Measurements from ENCODE around the gene PARP2.

DNA sequence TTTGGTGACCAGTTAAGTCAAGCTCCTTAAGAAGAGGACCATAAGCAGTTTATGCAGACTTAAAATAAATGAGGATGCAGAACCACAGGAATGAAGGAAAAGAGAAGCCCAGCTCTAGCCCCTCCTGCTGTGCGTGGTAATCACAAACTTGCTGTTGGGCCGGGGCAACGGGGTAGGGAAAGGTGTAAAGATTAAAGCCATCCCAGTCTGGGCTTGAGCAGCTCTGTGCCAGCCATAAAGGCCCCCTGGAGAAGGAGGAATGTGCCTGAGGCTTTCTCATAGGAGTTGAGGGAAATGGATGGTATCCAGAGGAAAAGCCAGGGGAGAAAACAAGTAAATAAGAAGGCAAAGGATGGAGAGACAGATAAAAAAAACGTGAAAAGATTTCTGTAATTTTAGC, 44.7 kb downstream of the PARP2 start:
- TF ChIP-seq, protein P1, sequence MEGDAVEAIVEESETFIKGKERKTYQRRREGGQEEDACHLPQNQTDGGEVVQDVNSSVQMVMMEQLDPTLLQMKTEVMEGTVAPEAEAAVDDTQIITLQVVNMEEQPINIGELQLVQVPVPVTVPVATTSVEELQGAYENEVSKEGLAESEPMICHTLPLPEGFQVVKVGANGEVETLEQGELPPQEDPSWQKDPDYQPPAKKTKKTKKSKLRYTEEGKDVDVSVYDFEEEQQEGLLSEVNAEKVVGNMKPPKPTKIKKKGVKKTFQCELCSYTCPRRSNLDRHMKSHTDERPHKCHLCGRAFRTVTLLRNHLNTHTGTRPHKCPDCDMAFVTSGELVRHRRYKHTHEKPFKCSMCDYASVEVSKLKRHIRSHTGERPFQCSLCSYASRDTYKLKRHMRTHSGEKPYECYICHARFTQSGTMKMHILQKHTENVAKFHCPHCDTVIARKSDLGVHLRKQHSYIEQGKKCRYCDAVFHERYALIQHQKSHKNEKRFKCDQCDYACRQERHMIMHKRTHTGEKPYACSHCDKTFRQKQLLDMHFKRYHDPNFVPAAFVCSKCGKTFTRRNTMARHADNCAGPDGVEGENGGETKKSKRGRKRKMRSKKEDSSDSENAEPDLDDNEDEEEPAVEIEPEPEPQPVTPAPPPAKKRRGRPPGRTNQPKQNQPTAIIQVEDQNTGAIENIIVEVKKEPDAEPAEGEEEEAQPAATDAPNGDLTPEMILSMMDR (IDR thresholded peaks at IDR 0.05): no peak
- no peak for TF ChIP-seq POLR2A (IDR thresholded peaks at IDR 0.05)
- TF ChIP-seq EP300 (IDR thresholded peaks at IDR 0.05; ENCODE audit: low read depth): no peak

Measured in transverse colon (tissue), 3 donors.